SKM-1 (cell line): ENCODE data around the gene TRIM27.
"Not testable (repeated sequence)": the region's sequence is repeated elsewhere in the genome, so short reads cannot be mapped to it uniquely, and the experiment has no call there.

ENCODE experiments used
- DNase-seq: peaks from one replicate; lab custom pipeline; 2025; ENCODE audit not compliant: unreplicated experiment; lab: John Stamatoyannopoulos, UW

Gene TRIM27

DNA sequence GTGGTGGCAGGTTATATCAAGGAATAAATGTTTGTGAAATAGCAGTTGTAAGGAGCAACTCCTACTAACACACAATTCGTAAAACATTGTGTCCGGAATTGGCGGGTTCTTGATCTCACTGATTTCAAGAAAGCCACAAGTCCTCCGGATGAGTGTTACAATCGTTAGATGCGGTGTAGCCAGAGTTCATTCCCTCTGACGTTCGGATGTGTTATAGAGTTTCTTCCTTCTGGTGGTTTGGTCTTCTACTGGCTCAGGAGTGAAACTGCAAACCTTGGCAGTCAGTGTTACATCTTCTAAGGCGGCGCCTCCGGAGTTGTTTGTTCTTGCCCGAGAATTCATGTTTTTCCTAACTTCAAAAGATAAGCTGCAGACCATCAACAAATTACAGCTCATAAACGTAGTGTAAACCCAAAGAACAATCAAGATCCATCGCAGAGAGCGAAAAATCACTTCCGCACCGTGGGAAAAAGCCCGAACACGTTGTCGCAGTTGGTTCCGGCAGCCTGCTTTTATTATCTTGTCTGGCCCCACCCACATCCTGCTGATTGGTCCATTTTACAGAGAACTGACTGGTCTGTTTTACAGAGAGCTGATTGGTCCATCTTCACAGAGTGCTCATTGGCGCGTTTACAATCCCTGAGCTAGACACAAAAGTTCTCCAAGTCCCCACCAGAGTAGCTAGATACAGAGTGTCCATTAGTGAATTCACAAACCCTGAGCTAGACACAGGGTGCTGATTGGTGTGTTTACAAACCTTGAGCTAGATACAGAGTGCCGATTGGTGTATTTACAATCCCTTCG lies 58.2 kb downstream of the TRIM27 start:
- no peak for DNase-seq

DNA sequence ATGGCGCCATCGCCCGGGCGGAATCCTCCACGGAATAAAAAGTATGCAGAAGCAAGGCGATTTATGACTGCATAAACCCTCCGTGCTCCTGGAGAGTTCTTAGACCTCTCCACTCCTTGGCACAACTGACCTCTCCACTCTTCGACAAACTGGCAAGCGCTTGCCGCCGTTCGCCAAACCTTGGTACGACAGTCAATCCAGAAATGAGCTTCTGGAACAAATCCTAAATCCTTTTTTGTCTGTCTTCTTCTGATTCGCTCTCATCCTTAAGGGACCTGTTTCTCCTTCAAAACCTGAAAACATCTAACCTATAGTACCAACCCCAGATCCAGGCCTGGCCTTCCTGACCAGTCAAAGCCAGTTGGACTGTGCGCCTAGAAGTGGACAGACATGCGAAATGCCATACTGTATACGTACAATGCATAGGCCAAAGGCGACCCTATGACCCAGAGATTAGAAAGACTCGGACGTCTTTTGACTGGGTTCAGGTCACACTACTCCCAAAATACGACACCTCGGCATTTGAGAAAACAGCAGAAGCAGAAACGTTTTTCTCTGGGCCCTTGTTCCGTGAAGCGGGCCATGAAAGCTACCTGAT lies 59.4 kb downstream of the TRIM27 start:
- DNase-seq, result no peak

GRCh38 chr6:28863604-28864325 lies 60.0 kb downstream of the TRIM27 start:
- DNase-seq, result peak; percentile 52

GRCh38 chr6:28862077-28862476 lies 61.7 kb downstream of the TRIM27 start:
- no peak for DNase-seq

GRCh38 chr6:28861339-28861738 lies 62.4 kb downstream of the TRIM27 start:
- DNase-seq, result no peak

DNA sequence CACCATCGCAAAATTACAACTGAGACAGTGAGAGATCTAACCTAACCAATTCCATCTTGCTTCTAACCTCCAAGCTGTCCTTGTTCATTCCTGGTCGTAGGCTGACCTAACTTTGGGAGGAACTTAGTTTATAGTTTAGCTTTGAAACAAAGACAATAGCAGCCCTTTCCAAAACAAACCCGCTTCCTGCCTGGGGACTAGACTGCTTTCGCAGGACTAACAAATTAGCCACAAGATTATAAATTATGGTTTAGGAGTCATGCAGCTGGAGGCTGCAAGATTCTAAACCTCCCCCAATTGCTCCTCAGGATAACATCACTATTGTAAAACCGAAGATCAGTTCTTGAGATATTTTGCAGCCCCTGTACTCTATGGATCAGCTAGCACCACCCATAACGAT lies 63.2 kb downstream of the TRIM27 start:
- DNase-seq, result no peak

GRCh38 chr6:28858963-28859362 lies 64.8 kb downstream of the TRIM27 start:
- no peak for DNase-seq

- no peak for DNase-seq
Observed at GRCh38 chr6:28856620-28857005, 67.2 kb downstream of the TRIM27 start.

GRCh38 chr6:28854405-28854804 lies 69.4 kb downstream of the TRIM27 start:
- not testable (repeated sequence) for DNase-seq
